Spleen (tissue), 7 donors: ENCODE results near the gene LDB2.

Source experiments
- POLR2A ChIP-seq, 3 donors: fragments of 450-650 bp; IDR thresholded peaks; one replicate each; pipeline ENCODE4 v1.5.1; 2017; ENCODE audit warnings: antibody characterized with exemption in 3 of 3, mild to moderate bottlenecking in 1 of 3
- TF ChIP-seq, protein P1 (sequence below), 11 experiments: fragments of 200-600 bp in 7 of 11; fragments of 450-650 bp in 4 of 11; sonication (generic) in 4 of 11; IDR thresholded peaks in 8 of 11; conservative IDR thresholded peaks in 3 of 11; 1 replicate in 7 of 11; 2 replicates in 4 of 11; pipeline versions ENCODE4 v1.4.0 to v1.8.0; 2016 to 2021; ENCODE audit warnings: antibody characterized with exemption in 11 of 11, inconsistent platforms in 4 of 11, mild to moderate bottlenecking in 1 of 11
- donor health status: DM: no; HTN: no; CAD: no; lungs with moderate emphysema.
- donor health status: DM: no; HTN: no; CAD: no.
- donor health status: DM: no; HTN: no; CAD: no.

DNA sequence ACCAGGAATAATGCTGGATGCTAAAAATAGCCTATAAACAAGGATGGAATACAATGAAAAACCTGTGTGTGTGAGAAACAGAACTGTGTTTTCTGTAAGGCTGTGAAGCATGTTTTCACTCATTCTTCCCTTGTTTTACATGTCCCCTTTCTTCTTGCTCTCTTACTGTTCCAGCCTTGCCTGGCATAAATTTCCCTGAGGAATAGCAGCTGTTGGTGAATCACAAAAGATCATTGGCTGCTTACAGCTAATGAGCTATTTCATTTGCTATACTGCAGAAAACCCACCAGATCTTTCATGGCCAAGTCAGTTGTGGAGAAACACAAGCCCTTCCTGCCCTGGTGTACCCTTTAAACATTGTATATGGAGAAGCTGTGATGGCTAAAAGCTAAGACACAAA is 91.1 kb downstream of the LDB2 start:
- TF ChIP-seq, protein P1, sequence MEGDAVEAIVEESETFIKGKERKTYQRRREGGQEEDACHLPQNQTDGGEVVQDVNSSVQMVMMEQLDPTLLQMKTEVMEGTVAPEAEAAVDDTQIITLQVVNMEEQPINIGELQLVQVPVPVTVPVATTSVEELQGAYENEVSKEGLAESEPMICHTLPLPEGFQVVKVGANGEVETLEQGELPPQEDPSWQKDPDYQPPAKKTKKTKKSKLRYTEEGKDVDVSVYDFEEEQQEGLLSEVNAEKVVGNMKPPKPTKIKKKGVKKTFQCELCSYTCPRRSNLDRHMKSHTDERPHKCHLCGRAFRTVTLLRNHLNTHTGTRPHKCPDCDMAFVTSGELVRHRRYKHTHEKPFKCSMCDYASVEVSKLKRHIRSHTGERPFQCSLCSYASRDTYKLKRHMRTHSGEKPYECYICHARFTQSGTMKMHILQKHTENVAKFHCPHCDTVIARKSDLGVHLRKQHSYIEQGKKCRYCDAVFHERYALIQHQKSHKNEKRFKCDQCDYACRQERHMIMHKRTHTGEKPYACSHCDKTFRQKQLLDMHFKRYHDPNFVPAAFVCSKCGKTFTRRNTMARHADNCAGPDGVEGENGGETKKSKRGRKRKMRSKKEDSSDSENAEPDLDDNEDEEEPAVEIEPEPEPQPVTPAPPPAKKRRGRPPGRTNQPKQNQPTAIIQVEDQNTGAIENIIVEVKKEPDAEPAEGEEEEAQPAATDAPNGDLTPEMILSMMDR (IDR thresholded peaks at IDR 0.05 in 8 of 11, conservative IDR thresholded peaks at IDR 0.05 in 3 of 11) = no peak
- TF ChIP-seq POLR2A (IDR thresholded peaks at IDR 0.05) = no peak
